Activated B cell treated with CpG ODN at 0.5 μM for 24 hours (primary cell): ENCODE data around the gene FAM174C. TPM values are rescaled to one million over a fixed set of nuclear protein-coding genes. Genes with fewer than 3 reads are reported as not detected.
"Not testable (repeated sequence)": the region's sequence is repeated elsewhere in the genome, so short reads cannot be mapped to it uniquely, and the experiment has no call there.

Source experiments
- ATAC-seq: fragments of 200-7000 bp; cut with Tn5 transposase; one replicate; pipeline ENCODE4 v1.10.0; 2021; ENCODE audit warnings: low read depth, mild to moderate bottlenecking, moderate library complexity
- CTCF ChIA-PET: fragments of 350-600 bp; sonication (Branson Sonifier 250); formaldehyde crosslinking; loops from one replicate; lab custom pipeline; 2021; ENCODE audit warnings: antibody characterized with exemption; lab: Charles Lee
- POLR2A ChIA-PET: fragments of 350-600 bp; sonication (Branson Sonifier 250); formaldehyde crosslinking; loops from one replicate; lab custom pipeline; 2021; ENCODE audit warnings: antibody characterized with exemption; lab: Charles Lee
- DNase-seq: peaks from one replicate; pipeline ENCODE4 v3.0.0; 2022
- H3K27ac Mint-ChIP-seq: one replicate; pipeline ENCODE4 v1.8.0; 2020; ENCODE audit warnings: mixed read lengths
- H3K27me3 Mint-ChIP-seq: one replicate; pipeline ENCODE4 v1.8.0; 2021; ENCODE audit warnings: mixed read lengths
- H3K36me3 Mint-ChIP-seq: one replicate; pipeline ENCODE4 v1.8.0; 2021; ENCODE audit warnings: low read depth, mixed read lengths
- H3K4me1 Mint-ChIP-seq: one replicate; pipeline ENCODE4 v1.8.0; 2021; ENCODE audit warnings: mixed read lengths
- H3K4me3 Mint-ChIP-seq: one replicate; pipeline ENCODE4 v1.8.0; 2020; ENCODE audit warnings: mild to moderate bottlenecking, mixed read lengths
- H3K9me3 Mint-ChIP-seq: one replicate; pipeline ENCODE4 v1.8.0; 2020; ENCODE audit warnings: mixed read lengths
- intact Hi-C: fragments of 100-400 bp; cut with micrococcal nuclease; formaldehyde crosslinking; loops from one replicate; pipeline ENCODE4 v1.15.1; 2024
- total RNA-seq: library from RNA; stranded (reverse); gene quantifications from 2 replicates; pipeline ENCODE4 v1.2.3, GENCODE V29; 2022
- TF ChIP-seq, protein P1 (sequence below): fragments of 200-600 bp; IDR thresholded peaks from one replicate; pipeline ENCODE4 v1.8.0; 2022; ENCODE audit warnings: antibody characterized with exemption, mild to moderate bottlenecking

FAM174C gene
- total RNA-seq, 1 donor from 2014 or later, result 47.9 TPM

DNA sequence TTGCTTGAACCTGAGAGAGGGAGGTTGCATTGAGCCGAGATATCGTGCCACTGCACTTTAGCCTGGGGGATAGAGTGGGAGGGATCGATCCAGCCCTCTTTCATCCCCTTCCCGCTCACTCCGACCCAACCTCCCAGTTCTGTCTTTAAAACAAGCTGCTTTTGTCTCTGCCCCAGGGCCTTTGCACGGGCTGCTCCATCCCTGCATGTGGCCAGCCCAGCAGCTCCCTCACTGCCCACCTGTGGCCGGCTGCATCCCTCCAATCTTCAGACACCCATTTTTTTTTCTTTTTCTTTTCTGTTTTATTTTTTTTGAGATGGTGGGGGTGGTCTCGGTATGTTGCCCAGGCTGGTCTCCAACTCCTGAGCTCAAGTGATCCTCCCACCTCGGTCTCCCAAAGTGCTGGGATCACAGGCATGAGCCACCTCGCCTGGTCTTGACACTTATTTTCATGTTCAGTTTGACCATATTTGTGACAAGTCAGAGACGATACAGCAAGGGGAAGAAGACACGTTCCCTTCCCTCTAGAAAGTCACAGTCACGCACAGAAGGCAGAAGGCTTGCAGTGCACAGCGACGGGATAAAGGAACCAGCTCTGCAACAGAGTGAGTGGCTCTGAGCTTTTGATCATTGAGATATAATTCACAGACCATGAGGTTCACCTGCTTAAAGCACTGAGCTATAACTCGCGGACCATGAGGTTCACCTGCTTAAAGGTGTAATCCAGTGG is 42.1 kb downstream of the FAM174C start:
- CTCF ChIA-PET, result no interaction called here
- no peak for DNase-seq
- TF ChIP-seq, protein P1, sequence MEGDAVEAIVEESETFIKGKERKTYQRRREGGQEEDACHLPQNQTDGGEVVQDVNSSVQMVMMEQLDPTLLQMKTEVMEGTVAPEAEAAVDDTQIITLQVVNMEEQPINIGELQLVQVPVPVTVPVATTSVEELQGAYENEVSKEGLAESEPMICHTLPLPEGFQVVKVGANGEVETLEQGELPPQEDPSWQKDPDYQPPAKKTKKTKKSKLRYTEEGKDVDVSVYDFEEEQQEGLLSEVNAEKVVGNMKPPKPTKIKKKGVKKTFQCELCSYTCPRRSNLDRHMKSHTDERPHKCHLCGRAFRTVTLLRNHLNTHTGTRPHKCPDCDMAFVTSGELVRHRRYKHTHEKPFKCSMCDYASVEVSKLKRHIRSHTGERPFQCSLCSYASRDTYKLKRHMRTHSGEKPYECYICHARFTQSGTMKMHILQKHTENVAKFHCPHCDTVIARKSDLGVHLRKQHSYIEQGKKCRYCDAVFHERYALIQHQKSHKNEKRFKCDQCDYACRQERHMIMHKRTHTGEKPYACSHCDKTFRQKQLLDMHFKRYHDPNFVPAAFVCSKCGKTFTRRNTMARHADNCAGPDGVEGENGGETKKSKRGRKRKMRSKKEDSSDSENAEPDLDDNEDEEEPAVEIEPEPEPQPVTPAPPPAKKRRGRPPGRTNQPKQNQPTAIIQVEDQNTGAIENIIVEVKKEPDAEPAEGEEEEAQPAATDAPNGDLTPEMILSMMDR, result no peak
- Mint-ChIP-seq H3K36me3 (no peaks in the 10 kb centered on the region), H3K27me3 (peaks cover 28% of the 10 kb centered on the region), H3K9me3 (no peaks in the 10 kb centered on the region), H3K4me3 (no peak overlapping the region), H3K4me1 (no peaks in the 10 kb centered on the region), H3K27ac (no peak overlapping the region)
- POLR2A ChIA-PET, result interaction anchor here (0.6 kb wide), 1 partner anchor 39 kb away, joined by 3 read pairs; no protein-coding TSS in a partner anchor
- no peak for ATAC-seq
- intact Hi-C loops, result no loop called here

GRCh38 chr19:1318678-1319471 is 43.5 kb downstream of the FAM174C start:
- H3K27me3 Mint-ChIP-seq, result peaks cover 36% of the 10 kb centered on the region
- POLR2A ChIA-PET, result no interaction called here
- intact Hi-C loops, result no loop called here
- H3K36me3 Mint-ChIP-seq, result no peaks in the 10 kb centered on the region
- no peak overlapping the region for H3K27ac Mint-ChIP-seq
- H3K4me1 Mint-ChIP-seq, result no peaks in the 10 kb centered on the region
- DNase-seq, result no peak
- no peak overlapping the region for H3K4me3 Mint-ChIP-seq
- CTCF ChIA-PET, result no interaction called here
- no peak for ATAC-seq
- TF ChIP-seq, protein P1, result no peak
- H3K9me3 Mint-ChIP-seq, result no peaks in the 10 kb centered on the region

GRCh38 chr19:1320282-1320650 is 44.9 kb downstream of the FAM174C start:
- H3K4me1 Mint-ChIP-seq, H3K4me3 Mint-ChIP-seq, intact Hi-C loops, CTCF ChIA-PET, H3K9me3 Mint-ChIP-seq, ATAC-seq, H3K27ac Mint-ChIP-seq, H3K36me3 Mint-ChIP-seq, POLR2A ChIA-PET, DNase-seq: not testable (repeated sequence)
- H3K27me3 Mint-ChIP-seq, result peaks cover 42% of the 10 kb centered on the region

DNA sequence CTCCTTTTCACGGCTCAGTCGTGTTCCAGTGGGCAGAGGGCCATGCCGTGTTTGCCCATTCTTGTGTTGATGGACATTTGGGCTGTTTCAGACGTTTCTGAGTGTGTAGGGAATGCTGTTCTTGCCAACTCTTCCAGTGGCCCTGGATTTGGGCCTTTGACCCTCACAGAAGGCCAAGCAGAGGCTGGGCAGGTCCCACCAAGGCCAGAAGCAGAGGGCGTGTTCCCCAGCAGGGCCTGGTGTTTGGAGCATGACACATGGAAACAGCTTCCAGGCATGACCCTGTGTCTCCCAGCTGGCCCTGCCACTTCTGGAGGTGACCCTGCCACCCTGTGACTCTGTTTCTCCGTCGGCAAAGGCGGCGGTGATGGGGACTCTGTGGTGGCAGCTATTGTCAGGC is 46.2 kb downstream of the FAM174C start:
- TF ChIP-seq, protein P1, result no peak
- no peak overlapping the region for H3K27ac Mint-ChIP-seq
- POLR2A ChIA-PET, result no interaction called here
- ATAC-seq (no peak), DNase-seq (no peak)
- H3K27me3 Mint-ChIP-seq, result peaks cover 43% of the 10 kb centered on the region
- no peaks in the 10 kb centered on the region for H3K36me3 Mint-ChIP-seq
- no peaks in the 10 kb centered on the region for H3K9me3 Mint-ChIP-seq
- H3K4me1 Mint-ChIP-seq, result peaks cover 4% of the 10 kb centered on the region
- intact Hi-C loops, result no loop called here
- H3K4me3 Mint-ChIP-seq, result no peak overlapping the region
- CTCF ChIA-PET, result no interaction called here

DNA sequence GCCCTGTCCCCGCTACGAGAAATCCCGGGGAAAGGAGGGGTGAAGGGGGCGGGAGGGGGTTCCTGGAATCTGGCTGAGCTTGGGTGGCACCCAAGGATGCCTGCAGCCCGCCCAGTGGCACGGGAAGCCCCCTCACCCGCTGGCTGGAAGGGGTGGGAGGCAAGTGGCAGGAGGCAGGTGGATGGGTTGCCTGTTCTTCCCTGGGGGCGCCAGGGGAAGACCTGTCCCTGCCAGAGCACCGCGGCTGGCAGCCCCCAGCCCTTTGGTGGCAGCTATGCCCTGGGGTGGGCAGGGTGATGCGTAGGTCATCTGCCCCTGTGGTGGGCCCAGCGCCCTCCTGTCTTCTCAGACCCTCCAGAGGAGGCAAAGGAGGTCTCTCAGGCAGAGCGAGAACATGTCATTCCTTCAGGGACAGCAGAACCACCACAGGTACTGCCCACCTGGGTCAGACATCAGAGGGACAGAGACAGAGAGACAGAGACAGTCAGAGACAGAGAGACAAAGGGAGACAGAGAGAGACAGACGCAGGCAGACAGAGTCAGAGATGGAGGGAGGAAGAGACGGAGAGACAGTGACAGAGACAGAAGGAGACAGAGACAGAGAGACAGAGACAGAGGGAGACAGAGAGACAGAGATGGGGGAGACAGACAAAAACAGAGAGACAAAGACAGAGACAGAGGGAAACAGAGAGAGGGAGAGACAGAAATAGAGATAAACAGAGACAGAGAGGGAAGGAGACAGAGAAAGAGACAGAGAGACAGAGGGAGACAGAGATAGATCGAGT is 47.1 kb downstream of the FAM174C start:
- ATAC-seq (no peak), DNase-seq (no peak)
- H3K27me3 Mint-ChIP-seq, result peaks cover 40% of the 10 kb centered on the region
- intact Hi-C loops, result no loop called here
- CTCF ChIA-PET, result no interaction called here
- no peak overlapping the region for H3K4me3 Mint-ChIP-seq
- no peak overlapping the region for H3K27ac Mint-ChIP-seq
- POLR2A ChIA-PET, result no interaction called here
- H3K36me3 Mint-ChIP-seq, result no peaks in the 10 kb centered on the region
- peaks cover 4% of the 10 kb centered on the region for H3K4me1 Mint-ChIP-seq
- TF ChIP-seq, protein P1, result no peak
- H3K9me3 Mint-ChIP-seq, result no peaks in the 10 kb centered on the region
